NCI-H2196 treated with DMSO at 0.1 percent for 48 hours (cell line): ENCODE results near the gene DENND6A.
"Not testable (repeated sequence)": the region's sequence is repeated elsewhere in the genome, so short reads cannot be mapped to it uniquely, and the experiment has no call there.

ENCODE experiments used
- DNase-seq: peaks from one replicate; lab custom pipeline; 2025; ENCODE audit not compliant: unreplicated experiment; lab: John Stamatoyannopoulos, UW

DENND6A gene

DNA sequence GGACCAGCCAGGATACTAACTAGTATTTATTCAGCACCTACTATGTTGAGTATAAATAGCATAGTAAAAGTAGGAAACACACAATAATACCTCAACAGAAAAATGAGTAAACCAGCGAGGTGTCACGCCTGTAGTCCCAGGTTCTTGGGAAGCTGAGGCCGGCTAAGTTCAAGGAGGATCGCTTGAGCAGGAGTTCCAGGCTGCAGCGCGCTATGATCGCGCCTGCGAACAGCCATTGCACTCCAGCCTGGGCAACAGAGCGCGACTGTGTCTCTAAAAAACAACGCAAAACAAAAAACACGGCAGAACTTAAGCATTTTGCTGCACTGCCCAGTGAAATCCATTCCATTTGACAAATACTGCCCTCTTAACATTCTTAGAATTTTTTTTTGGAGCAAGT lies 1.3 kb upstream of the DENND6A start:
- no peak for DNase-seq

GRCh38 chr3:57692133-57692395 lies 813 bp downstream of the DENND6A start:
- not testable (repeated sequence) for DNase-seq

DNA sequence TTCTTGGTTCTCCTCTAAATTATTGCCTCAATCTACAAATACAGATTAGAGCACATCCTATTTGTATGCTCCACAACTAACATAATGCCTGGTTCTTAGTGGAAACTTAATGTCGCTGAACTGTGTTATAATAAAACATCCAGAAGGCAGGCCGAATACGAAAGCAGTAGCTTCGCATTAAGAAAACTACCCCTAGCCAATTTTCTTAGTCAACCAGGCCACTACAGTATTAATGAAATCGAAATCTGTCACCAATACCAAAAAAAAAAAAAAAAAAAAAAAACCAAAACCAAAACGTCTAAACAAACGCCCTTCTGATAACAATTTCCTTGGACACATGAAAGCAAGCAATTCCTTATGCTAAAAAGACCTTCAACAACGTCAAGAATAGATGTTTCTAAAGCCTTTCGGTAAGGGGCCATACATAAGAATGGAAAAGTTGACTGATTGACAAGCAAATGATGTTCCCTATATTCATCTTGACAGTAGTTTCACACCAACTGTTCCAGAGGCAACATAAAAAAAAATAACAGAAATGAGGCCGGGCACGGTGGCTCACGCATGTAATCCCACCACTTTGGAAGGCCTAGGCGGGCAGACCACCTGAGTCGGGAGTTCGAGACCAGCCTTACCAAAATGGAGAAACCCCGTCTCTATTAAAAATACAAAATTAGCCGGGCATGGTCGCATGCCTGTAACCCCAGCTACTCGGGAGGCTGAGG lies 1.3 kb downstream of the DENND6A start:
- DNase-seq, result no peak

DNA sequence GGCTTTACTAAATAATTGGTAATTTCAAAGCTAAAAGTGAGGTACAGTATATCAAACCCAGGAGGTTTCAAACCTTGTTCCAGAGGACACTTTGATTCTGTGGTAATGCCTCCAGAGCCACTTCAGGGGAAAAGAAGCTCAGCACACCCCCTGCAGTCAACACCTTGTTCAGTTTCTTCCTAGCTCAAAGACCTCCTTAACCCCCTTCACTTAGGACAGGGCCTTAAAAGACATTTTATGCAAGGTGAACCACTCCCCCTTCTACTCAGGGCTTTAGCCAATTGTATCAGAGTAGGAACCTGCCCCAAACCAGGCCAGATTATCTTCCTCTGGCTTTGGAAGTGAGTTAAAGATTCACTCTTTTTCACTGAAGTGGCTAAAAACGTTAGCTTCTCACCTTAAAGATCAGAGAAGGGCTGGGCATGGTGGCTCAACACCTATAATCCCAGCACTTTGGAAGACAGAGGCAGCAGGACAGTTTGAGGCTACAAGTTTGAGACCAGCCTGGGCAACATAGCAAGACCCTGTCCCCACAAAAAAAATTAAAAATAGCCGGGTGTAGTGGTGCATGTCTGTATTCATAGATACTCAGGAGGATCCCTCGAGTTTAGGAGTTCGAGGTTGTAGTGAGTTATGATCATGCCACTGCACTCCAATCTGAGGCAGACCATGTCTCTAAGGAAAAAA lies 3.4 kb downstream of the DENND6A start:
- DNase-seq, result no peak

DNA sequence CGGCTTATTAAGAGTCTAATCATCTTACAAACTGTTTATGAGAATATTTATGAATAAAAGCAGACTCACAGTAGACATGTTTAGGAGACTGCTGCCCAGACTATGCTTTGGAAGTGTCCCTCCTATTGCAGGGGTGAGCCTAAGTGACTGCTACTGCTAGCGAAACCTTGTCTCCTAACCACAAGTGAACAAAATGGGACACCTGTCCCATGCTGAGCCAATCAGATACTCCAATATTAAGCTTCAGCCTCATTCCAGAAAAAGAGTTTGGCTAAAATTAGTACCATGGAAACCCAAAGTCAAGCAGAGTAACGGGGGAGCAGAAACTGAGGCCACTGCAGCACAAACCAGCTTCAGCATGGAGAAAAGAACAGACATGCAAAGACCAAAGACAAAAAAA lies 4.6 kb downstream of the DENND6A start:
- DNase-seq, result no peak

DNA sequence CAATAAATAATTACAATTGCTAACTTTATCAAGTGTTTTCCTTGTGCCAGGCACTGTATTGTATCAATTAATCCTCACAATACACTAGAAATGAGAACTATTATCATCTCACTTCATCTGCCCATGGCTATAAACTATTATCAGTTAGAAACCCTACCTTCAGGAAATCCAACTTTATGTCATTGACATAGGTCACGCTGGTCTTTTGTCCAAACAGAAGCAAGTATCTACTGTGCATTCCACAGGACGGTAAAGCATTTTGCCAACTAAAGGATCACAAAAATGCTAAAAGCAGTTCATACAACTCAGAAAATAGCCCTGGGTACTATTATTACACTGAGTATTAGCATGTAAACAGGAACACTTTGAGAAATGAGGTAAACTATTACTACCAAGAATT lies 9.6 kb downstream of the DENND6A start:
- no peak for DNase-seq

GRCh38 chr3:57682284-57682683 lies 10.6 kb downstream of the DENND6A start:
- DNase-seq, result no peak

- DNase-seq, result no peak
Observed at GRCh38 chr3:57681691-57682090, 11.2 kb downstream of the DENND6A start.

DNA sequence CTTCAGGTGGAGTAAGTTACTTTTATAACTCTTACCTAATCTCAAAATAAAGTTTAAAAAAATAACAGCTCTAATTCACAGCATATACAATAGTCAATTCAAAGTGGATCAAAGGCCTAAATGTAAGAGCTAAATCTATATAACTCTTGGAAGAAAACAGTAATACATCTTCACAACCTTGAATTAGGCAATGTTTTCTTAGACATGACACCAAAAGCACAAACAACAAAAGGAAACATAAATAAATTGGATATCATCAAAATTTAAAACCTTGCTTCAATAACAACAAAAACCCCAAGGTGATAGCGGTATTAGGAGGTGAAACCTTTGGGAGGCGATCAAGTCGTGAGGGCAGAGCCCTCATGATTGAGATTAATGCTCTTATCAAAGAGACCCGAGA lies 12.8 kb downstream of the DENND6A start:
- DNase-seq, result no peak

GRCh38 chr3:57675530-57675929 lies 17.3 kb downstream of the DENND6A start:
- no peak for DNase-seq

DNA sequence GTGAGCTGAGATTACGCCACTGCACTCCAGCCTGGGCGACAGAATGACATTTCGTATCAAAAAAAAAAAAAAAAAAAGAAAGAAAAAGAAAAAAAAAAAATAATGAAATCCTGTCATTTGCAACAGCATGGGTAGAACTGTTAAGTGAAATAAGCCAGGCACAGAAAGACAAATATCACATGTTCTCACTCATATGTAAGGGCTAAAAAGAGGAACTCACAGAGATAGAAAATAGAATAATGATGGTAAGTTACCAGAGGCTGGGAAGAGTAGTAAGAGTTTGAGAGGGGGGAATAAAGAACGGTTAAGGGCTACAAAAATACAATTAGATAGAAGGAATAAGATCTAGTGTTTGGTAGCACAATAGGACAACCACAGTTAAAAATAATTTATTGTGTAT lies 19.7 kb downstream of the DENND6A start:
- no peak for DNase-seq

GRCh38 chr3:57670543-57670942 lies 22.3 kb downstream of the DENND6A start:
- no peak for DNase-seq

DNA sequence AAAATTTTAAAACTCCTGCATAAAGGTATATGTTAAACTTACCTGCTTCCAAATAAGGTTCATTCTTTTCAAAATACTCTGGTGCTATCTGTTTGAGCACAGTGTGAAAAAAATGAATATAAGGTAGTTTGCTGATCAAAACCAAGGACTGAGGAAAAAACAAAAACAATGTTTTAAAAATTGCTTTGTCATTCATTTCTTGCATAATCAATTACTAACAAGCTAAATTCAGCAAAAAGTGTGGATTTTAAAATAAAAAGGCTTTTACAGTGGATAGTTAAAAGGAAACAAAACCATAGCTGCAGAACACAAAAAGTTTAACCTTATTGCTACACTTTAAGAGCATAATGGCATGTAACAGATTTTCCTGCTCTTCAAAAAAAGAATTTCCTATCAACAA lies 31.5 kb downstream of the DENND6A start:
- no peak for DNase-seq

- DNase-seq, result no peak
Observed at GRCh38 chr3:57659806-57660439, 33.0 kb downstream of the DENND6A start.

- DNase-seq, result no peak
Observed at GRCh38 chr3:57659004-57659673, 33.7 kb downstream of the DENND6A start.

GRCh38 chr3:57658536-57658935 lies 34.3 kb downstream of the DENND6A start:
- DNase-seq, result no peak

- DNase-seq, result no peak
Observed at GRCh38 chr3:57655727-57656126, 37.1 kb downstream of the DENND6A start.

GRCh38 chr3:57654267-57654666 lies 38.6 kb downstream of the DENND6A start:
- no peak for DNase-seq

- no peak for DNase-seq
Observed at GRCh38 chr3:57652203-57652602, 40.7 kb downstream of the DENND6A start.

DNA sequence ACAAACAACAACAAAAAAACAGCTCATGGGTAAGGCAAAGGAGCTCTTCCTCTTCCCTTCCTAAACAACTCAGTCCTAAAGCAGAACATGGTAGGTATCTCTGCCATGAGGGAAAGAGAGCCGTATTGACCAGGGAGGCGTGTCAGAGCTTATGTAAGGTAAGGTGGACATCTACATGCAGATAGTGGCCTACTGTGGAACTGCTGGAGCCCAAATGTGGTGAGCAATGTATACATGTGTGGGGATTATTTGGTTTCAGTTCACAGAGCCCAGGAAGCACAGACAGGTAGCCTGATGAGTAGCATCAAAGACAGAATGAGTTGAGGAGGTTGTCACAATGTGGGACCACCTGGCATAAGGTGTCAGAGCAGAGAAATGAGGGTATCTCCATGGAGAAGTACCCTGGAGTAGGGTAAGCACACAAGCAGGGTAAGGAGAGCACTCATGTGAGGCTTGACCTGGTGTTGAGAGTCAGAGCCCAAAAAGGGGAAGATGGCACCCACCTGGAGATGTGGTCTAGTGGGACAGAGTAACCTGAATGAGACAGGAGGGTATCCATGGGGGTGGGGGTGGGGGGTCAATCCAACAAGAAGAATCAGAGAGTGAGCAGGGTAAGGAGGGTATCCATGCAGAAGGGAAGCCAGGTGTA lies 45.5 kb downstream of the DENND6A start:
- no peak for DNase-seq

- no peak for DNase-seq
Observed at GRCh38 chr3:57646723-57647122, 46.2 kb downstream of the DENND6A start.

DNA sequence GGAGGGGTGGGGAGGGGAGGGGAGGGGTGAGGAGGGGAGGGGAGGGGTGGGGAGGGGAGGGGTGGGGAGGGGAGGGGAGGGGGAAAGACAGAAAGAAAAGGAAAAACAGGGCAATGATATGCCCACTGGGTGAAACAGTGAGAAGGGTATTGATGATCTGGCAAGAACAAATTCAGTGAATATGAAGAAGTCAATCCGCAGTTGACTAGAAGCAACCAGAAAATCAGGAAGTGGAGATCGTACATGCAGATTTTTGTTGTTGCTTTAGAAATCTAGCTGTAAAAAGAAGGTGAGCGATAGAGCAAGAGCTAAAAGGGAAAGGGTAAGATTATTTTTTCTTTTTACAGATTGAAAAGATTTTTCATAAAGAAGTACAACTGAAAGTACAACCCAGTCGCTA lies 48.1 kb downstream of the DENND6A start:
- no peak for DNase-seq
